ENCODE data around the gene MERTK.

Gene MERTK

DNA sequence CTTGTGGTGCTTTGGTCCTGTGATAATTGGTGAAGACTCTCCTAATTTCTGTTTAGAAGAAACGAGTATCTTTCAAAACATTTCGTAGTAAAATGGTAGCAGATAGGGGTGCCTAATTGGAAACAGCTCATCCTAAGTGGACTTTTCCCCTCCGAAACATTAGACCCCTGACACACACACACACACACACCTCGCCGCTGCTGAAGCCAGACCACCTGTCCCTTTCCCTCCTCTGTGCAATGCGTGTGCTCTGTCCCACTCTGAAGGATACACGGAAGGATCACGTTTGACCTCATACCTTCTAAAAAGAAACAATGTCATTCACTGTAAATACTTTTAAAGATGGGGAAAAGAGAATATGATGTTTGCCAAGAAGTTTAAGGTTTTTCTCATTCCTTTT is 120.4 kb downstream of the MERTK start:
- no peak overlapping the region for H3K4me3 ChIP-seq
- H3K9me3 ChIP-seq = no peaks in the 10 kb centered on the region
- peaks cover 28 to 68% (median 35%) of the 10 kb centered on the region in 3 donors for H3K36me3 ChIP-seq
- no peak overlapping the region for H3K27ac ChIP-seq
- no peaks in the 10 kb centered on the region for H3K4me1 ChIP-seq
- TF ChIP-seq, protein P1, sequence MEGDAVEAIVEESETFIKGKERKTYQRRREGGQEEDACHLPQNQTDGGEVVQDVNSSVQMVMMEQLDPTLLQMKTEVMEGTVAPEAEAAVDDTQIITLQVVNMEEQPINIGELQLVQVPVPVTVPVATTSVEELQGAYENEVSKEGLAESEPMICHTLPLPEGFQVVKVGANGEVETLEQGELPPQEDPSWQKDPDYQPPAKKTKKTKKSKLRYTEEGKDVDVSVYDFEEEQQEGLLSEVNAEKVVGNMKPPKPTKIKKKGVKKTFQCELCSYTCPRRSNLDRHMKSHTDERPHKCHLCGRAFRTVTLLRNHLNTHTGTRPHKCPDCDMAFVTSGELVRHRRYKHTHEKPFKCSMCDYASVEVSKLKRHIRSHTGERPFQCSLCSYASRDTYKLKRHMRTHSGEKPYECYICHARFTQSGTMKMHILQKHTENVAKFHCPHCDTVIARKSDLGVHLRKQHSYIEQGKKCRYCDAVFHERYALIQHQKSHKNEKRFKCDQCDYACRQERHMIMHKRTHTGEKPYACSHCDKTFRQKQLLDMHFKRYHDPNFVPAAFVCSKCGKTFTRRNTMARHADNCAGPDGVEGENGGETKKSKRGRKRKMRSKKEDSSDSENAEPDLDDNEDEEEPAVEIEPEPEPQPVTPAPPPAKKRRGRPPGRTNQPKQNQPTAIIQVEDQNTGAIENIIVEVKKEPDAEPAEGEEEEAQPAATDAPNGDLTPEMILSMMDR (IDR thresholded peaks at IDR 0.05) = no peak
- intact Hi-C loops (cut with DNase I; ENCODE audit: low total_unique reads) = no loop called here
- no peaks in the 10 kb centered on the region for H3K27me3 ChIP-seq
- no peak for DNase-seq

DNA sequence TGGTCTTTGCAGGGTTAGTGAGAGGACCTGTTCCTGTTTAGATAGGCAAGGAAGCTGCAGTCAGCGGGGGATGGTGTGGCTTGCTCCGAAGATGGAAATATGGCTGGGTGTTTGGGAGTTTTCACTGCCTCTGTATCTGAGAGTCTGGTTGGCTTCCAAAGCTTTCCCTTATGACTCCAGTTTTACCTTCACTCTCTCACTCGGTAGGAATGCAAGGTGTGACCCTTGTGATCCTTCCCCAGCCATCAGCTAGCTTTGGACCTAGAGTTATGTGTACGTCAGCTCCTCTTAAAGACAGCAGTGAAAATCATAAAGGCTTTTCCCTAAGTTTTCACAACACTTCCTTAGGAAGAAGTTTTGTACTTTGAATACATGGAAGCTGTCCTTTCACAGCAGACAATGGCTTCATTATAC is 121.2 kb downstream of the MERTK start:
- DNase-seq = no peak
- no peak overlapping the region for H3K4me3 ChIP-seq
- H3K27me3 ChIP-seq = no peaks in the 10 kb centered on the region
- intact Hi-C loops (cut with DNase I; ENCODE audit: low total_unique reads) = no loop called here
- TF ChIP-seq, protein P1 (IDR thresholded peaks at IDR 0.05) = no peak
- peaks cover 32 to 74% (median 37%) of the 10 kb centered on the region in 3 donors for H3K36me3 ChIP-seq
- no peaks in the 10 kb centered on the region for H3K4me1 ChIP-seq
- H3K27ac ChIP-seq = no peak overlapping the region
- no peaks in the 10 kb centered on the region for H3K9me3 ChIP-seq

DNA sequence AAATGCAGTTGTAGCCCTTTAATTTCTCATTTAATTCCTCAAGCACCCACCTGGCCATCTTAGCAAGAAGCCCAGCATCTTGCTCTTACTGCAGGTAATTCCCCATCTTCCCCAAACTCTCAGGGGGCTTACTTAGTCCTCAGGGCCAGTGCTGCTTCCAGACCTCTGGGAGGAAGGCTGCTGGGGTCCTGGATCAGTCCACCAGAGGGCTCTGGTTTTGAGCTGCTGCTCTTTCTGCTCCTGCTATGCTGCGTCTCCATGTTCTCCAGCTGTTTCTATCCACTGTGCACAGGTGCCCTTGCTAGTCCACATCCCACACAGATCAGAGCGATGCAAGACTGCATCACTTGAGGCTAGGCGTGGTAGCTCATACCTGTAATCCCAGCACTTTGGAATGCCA is 122.2 kb downstream of the MERTK start:
- no peaks in the 10 kb centered on the region for H3K4me1 ChIP-seq
- no peaks in the 10 kb centered on the region for H3K9me3 ChIP-seq
- TF ChIP-seq, protein P1 (IDR thresholded peaks at IDR 0.05) = no peak
- H3K4me3 ChIP-seq = no peak overlapping the region
- no peaks in the 10 kb centered on the region for H3K27me3 ChIP-seq
- no peak overlapping the region for H3K27ac ChIP-seq
- no peak for DNase-seq
- peaks cover 32 to 84% (median 42%) of the 10 kb centered on the region in 3 donors for H3K36me3 ChIP-seq
- intact Hi-C loops (cut with DNase I; ENCODE audit: low total_unique reads) = no loop called here

DNA sequence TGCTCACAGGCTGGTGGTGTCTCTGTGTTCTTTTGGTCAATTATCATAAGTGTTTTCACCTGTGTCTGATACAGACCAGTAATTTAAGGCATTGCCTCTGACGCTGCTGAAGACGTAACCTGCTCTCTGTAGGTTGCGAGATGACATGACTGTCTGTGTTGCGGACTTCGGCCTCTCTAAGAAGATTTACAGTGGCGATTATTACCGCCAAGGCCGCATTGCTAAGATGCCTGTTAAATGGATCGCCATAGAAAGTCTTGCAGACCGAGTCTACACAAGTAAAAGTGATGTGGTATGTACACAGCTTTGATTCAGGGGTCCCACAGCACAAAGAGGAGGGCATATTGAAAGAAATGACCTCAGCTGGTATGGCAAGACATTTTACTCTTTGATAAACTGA is 122.9 kb downstream of the MERTK start:
- Histone ChIP-seq H3K27ac (no peak overlapping the region), H3K4me1 (no peaks in the 10 kb centered on the region), H3K4me3 (no peak overlapping the region), H3K36me3 (peaks cover 32 to 84% (median 42%) of the 10 kb centered on the region in 3 donors), H3K9me3 (no peaks in the 10 kb centered on the region), H3K27me3 (no peaks in the 10 kb centered on the region)
- intact Hi-C loops (cut with DNase I; ENCODE audit: low total_unique reads) = no loop called here
- TF ChIP-seq, protein P1 (IDR thresholded peaks at IDR 0.05) = no peak
- no peak for DNase-seq

DNA sequence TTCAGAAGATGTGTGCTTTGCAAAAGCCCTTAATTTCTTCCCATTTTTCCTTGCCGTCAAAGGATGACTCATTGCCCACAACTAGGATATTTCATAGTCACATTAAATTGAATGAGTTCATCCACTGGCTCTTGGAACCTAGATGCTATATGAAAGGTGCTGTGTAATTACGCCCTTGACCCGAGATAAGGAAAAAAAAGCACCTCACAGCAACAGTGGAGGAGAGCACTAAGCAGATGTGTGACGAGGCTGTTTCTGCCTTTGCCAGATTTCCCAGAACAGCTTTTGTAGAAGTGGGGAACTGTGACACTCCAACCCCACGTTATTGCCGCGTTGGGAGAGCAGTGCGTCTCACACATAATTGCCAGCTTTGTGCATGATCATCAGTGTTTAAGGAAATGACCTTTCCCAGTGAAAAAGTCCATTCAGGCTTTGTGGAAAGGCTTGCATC is 123.4 kb downstream of the MERTK start:
- H3K36me3 ChIP-seq = peaks cover 32 to 79% (median 41%) of the 10 kb centered on the region in 3 donors
- H3K27ac ChIP-seq = no peak overlapping the region
- no peaks in the 10 kb centered on the region for H3K9me3 ChIP-seq
- H3K4me3 ChIP-seq = no peak overlapping the region
- H3K4me1 ChIP-seq = no peaks in the 10 kb centered on the region
- DNase-seq = no peak
- TF ChIP-seq, protein P1 (IDR thresholded peaks at IDR 0.05) = no peak
- no peaks in the 10 kb centered on the region for H3K27me3 ChIP-seq
- intact Hi-C loops (cut with DNase I; ENCODE audit: low total_unique reads) = no loop called here

DNA sequence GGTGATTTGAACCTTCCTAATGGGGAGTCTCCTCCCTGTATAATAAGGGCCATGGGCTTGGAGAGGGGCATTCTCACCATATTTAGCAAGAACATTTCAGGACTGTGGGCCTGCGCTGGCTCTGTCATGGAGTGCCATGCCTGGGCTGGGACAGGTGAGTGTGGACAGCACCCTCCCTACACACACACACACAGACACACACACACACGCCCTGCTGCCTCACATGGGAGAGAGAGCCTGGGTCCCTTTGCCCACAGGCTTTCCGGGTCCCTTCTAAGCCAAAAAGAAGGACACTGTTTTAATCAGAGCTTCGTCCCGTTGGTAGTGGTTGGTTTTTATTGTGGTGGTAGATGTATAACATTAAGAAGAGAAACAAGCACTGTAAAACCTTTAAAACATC is 125.3 kb downstream of the MERTK start:
- Histone ChIP-seq H3K27ac (no peak overlapping the region), H3K27me3 (no peaks in the 10 kb centered on the region), H3K36me3 (peaks cover 32 to 79% (median 51%) of the 10 kb centered on the region in 3 donors), H3K4me1 (no peaks in the 10 kb centered on the region), H3K9me3 (no peaks in the 10 kb centered on the region), H3K4me3 (no peak overlapping the region)
- intact Hi-C loops (cut with DNase I; ENCODE audit: low total_unique reads) = no loop called here
- DNase-seq = no peak
- TF ChIP-seq, protein P1 (IDR thresholded peaks at IDR 0.05) = no peak

All from tibial artery (tissue), 4 donors.